WERI-Rb-1 (cell line): ENCODE data around the gene PRDX3.

Experiments
- DNase-seq: peaks from one replicate; pipeline ENCODE4 v3.0.0-alpha.2; 2020
- H3K27ac ChIP-seq: fragments of 250-450 bp; sonication (Bioruptor Pico); 2 replicates; pipeline ENCODE4 v1.5.1; 2020; ENCODE audit warnings: mild to moderate bottlenecking, moderate library complexity
- H3K27me3 ChIP-seq: fragments of 250-450 bp; sonication (Bioruptor Pico); 2 replicates; pipeline ENCODE4 v1.5.1; 2021; ENCODE audit warnings: mild to moderate bottlenecking, low read depth, moderate library complexity; ENCODE audit not compliant: insufficient read depth, severe bottlenecking
- H3K36me3 ChIP-seq: fragments of 250-450 bp; sonication (Bioruptor Pico); 2 replicates; pipeline ENCODE4 v1.5.1; 2020; ENCODE audit warnings: mild to moderate bottlenecking, moderate library complexity
- H3K4me3 ChIP-seq: 2 replicates; pipeline ENCODE4 v1.5.1; 2011; ENCODE audit warnings: low read depth, mild to moderate bottlenecking, control low read depth, low read length
- H3K9me3 ChIP-seq: fragments of 250-450 bp; sonication (Bioruptor Pico); 2 replicates; pipeline ENCODE4 v1.5.1; 2021; ENCODE audit warnings: mild to moderate bottlenecking, moderate library complexity; ENCODE audit not compliant: severe bottlenecking
- TF ChIP-seq, protein P1 (sequence below): IDR thresholded peaks from 2 replicates; pipeline ENCODE4 v1.5.1; 2011; ENCODE audit warnings: low read depth, mild to moderate bottlenecking, control low read depth, inconsistent platforms, low read length

PRDX3 gene

DNA sequence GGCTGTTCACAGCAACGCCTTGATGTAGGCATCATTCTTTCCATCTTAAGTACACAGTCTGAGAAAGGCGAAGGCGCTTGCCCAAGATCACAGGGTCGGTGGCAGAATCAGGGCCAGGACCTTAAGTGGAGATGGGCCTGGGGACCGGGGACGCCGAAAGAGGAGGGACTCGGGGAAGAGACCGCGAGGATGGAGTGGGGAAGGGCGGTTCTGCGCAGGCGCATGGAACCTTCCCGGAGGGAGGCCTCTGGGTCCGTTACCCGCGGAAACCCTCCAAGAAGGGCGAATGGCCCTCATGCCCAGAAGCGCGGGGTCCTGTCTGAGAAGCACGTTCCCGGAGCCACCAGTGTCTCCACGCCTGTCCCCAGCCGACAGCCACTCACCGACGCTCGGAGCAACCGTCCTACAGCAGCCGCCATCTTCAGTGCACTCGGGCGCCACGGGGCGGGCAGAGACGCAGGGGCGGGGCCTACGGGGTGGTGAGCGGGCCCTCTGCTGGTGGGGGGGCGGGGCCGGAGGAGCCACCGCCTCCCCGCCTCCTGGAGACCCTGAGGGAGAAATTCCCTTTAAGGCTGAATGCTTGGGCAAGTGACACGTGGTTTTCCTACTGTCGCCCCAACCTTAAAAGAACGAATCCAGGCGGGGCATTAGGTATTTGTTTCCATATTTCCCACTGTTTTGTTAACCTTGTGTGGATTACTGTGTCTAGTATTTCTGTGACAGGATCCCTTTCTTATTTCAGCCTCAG is at the start of gene PRDX3:
Gene PRDX3, minus strand, starts transcription at position 441 of the 748 bp plus-strand sequence. Its CDS starts 22 bp downstream, at position 419.
- Histone ChIP-seq H3K36me3 (peaks cover 36% of the 10 kb centered on the region), H3K27me3 (no peaks in the 10 kb centered on the region), H3K4me3 (peak within 1 kb of the TSS; percentile 96), H3K9me3 (peaks cover 2% of the 10 kb centered on the region), H3K27ac (peak within 1 kb of the TSS; percentile 96)
- TF ChIP-seq, protein P1, sequence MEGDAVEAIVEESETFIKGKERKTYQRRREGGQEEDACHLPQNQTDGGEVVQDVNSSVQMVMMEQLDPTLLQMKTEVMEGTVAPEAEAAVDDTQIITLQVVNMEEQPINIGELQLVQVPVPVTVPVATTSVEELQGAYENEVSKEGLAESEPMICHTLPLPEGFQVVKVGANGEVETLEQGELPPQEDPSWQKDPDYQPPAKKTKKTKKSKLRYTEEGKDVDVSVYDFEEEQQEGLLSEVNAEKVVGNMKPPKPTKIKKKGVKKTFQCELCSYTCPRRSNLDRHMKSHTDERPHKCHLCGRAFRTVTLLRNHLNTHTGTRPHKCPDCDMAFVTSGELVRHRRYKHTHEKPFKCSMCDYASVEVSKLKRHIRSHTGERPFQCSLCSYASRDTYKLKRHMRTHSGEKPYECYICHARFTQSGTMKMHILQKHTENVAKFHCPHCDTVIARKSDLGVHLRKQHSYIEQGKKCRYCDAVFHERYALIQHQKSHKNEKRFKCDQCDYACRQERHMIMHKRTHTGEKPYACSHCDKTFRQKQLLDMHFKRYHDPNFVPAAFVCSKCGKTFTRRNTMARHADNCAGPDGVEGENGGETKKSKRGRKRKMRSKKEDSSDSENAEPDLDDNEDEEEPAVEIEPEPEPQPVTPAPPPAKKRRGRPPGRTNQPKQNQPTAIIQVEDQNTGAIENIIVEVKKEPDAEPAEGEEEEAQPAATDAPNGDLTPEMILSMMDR: 0 out of 2 replicates have a peak, but pooled peaks have one; percentile 3
- peak; percentile 95 for DNase-seq

DNA sequence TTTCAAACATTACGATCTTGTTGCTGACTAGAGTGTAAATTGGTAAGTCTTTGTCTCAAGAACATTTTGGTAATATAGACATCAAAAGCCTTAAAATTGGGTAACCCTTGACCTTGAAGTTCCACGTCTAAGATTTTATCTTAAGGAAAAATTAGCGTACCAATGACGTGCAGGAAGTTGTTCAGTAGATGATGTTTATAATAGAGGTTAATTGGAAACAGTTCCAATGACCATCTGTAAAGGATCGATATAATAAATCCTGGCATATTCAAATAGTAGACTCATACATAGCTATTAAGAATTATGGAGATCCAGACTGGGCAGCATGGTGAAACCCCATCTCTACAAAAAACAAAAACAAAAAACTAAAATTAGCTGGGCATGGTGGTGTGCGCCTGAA is 49.2 kb upstream of the PRDX3 start:
- no peaks in the 10 kb centered on the region for H3K36me3 ChIP-seq
- no peak overlapping the region for H3K4me3 ChIP-seq
- H3K27ac ChIP-seq: no peak overlapping the region
- no peaks in the 10 kb centered on the region for H3K9me3 ChIP-seq
- TF ChIP-seq, protein P1: no peak
- H3K27me3 ChIP-seq: no peaks in the 10 kb centered on the region
- DNase-seq: no peak

DNA sequence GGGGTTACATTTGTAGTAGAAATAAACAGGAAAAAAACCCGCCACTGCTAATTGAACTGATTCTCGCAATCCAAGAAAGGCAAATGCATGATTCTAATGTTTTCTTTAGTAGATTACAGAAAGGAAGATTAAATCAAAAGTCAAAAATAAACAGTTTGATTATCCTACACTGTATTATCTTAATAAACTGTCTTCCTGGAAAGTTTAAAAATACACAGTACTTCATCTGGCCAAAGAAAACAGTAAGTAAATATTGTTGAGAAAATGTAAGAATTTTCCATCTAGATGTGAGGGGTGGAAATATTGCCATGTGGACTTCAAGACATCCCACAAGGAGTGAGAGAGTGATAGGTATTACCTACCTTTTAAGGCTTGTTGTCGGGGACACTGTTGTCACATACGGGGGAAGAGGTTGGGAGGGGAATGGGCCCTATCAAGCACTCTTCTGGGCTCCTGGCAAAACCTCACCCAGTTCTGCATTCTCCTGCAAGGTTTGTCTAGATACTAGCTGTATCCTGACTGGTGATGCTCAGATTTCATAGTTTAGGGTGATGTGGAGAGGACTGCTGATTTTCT is 46.6 kb upstream of the PRDX3 start:
- no peaks in the 10 kb centered on the region for H3K27me3 ChIP-seq
- no peak for DNase-seq
- H3K9me3 ChIP-seq: no peaks in the 10 kb centered on the region
- H3K27ac ChIP-seq: no peak overlapping the region
- no peak overlapping the region for H3K4me3 ChIP-seq
- TF ChIP-seq, protein P1: no peak
- no peaks in the 10 kb centered on the region for H3K36me3 ChIP-seq

DNA sequence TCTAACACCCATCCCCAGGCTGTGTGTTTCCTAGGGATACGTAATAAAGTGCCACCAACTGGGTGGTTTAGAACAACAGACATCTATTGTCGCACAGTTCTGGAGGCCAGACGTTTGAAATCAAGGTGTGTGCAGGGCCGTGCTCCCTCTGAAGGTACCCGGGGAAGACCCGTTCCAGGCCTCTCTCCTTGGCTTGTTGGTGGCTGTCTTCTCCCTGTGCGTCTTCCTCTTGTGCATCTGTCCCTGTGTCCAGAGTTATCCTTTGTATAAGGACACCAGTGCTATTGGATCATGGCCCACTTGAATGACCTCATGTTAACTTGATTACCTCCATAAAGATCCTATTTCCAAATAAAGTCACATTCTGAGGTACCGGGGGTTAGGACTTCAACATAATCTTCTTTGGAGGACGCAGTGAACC is 44.4 kb upstream of the PRDX3 start:
- H3K36me3 ChIP-seq: no peaks in the 10 kb centered on the region
- no peak overlapping the region for H3K4me3 ChIP-seq
- H3K27ac ChIP-seq: no peak overlapping the region; the same call in 1 of the 2 replicates
- no peak for DNase-seq
- H3K27me3 ChIP-seq: no peaks in the 10 kb centered on the region
- TF ChIP-seq, protein P1: no peak
- H3K9me3 ChIP-seq: no peaks in the 10 kb centered on the region

DNA sequence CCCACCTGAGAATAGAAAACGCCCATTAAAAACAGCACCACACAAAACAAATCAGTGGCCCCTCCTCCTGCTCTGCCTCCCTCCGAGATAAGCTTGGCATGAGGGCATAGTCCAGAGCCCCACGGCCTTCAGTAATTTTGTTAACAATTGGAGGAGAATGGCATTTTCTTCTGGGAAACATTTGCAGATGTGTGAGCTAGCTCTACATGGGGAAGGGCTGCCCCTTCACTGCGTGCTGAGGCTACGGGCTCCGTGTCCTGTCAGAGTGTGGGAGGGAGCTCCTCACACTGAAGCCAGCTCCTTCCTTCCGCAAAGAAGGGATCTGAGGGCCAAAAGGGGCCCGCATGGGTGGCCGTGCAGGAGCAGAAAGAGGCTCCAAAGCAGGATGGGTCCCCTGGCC is 43.9 kb upstream of the PRDX3 start:
- Histone ChIP-seq H3K36me3 (no peaks in the 10 kb centered on the region), H3K9me3 (no peaks in the 10 kb centered on the region), H3K4me3 (no peak overlapping the region), H3K27me3 (no peaks in the 10 kb centered on the region), H3K27ac (no peak overlapping the region)
- TF ChIP-seq, protein P1: no peak
- DNase-seq: no peak

DNA sequence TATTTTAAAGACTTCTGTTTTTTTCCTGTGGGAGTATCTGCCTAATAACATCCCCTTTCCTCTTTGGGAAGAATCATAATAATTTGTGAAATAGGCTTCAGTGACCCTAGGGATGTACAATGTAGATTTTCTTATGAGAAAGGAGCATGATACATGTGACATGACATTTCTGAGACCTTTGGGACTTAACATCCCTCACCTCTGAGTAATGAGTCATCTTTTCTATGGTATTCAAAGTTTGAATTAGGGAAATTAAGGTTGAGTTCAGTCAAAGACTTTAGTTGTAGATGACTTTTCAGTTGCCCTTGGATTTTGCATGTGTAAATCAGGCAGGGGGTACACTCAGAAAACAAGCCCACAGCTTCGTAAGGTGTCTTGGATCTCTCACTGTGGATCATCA is 43.1 kb upstream of the PRDX3 start:
- H3K36me3 ChIP-seq: no peaks in the 10 kb centered on the region
- DNase-seq: no peak
- TF ChIP-seq, protein P1: no peak
- no peak overlapping the region for H3K4me3 ChIP-seq
- no peaks in the 10 kb centered on the region for H3K27me3 ChIP-seq
- no peak overlapping the region for H3K27ac ChIP-seq
- no peaks in the 10 kb centered on the region for H3K9me3 ChIP-seq
